ENCODE results near the gene CST7.

Gene CST7

GRCh38 chr20:24954566-24954965, 5.5 kb downstream of the CST7 start:
- H3K27ac ChIP-seq = no peak overlapping the region
- TF ChIP-seq CTCF (conservative IDR thresholded peaks at IDR 0.05) = no peak

GRCh38 chr20:24955045-24955444, 6.0 kb downstream of the CST7 start:
- H3K27ac ChIP-seq = no peak overlapping the region
- TF ChIP-seq CTCF (conservative IDR thresholded peaks at IDR 0.05) = no peak

GRCh38 chr20:24956001-24956841, 7.2 kb downstream of the CST7 start:
- TF ChIP-seq CTCF (conservative IDR thresholded peaks at IDR 0.05) = no peak
- no peak overlapping the region for H3K27ac ChIP-seq

- H3K27ac ChIP-seq = no peak overlapping the region
- TF ChIP-seq CTCF (conservative IDR thresholded peaks at IDR 0.05) = no peak
These were observed 8.4 kb downstream of the CST7 start for GRCh38 chr20:24957326-24958016.

DNA sequence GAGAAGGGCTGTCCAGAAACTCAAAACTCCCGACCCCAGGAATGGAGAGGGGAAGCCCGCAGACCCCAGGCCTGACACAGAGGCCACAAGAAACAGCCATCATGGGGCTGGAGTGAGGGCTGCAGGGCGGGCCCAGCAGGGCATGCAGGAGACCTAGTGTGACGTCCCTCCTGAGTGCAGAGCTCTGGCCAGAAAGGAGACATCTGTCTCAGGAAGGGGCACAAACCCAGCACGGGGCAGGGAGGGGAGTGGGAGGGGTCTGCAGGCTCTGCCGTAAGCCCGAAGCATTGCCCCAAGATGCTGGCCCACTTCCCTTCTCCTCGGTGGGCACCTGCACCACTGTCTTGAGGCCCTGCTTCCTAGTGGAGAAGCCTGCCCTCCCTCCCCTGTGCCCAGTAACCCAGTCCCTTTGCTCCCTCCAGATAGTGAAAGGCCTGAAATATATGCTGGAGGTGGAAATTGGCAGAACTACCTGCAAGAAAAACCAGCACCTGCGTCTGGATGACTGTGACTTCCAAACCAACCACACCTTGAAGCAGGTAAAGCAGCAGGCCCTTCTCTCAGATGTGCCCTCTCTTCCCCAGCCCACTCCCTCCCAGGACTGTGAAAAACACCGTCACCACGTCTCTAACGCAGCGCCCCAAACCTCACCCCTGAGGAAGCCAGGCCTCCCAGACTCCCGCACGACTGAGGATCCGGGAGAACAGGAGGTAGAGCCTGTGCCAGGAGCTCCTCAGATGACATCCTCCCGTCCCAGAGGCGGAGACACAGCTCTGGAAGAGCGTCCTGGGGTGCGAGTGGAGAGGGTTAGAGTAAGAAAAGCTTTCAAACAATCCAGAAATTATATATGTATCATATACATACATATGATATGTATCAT, 9.7 kb downstream of the CST7 start:
- TF ChIP-seq CTCF (conservative IDR thresholded peaks at IDR 0.05) = no peak
- no peak overlapping the region for H3K27ac ChIP-seq

DNA sequence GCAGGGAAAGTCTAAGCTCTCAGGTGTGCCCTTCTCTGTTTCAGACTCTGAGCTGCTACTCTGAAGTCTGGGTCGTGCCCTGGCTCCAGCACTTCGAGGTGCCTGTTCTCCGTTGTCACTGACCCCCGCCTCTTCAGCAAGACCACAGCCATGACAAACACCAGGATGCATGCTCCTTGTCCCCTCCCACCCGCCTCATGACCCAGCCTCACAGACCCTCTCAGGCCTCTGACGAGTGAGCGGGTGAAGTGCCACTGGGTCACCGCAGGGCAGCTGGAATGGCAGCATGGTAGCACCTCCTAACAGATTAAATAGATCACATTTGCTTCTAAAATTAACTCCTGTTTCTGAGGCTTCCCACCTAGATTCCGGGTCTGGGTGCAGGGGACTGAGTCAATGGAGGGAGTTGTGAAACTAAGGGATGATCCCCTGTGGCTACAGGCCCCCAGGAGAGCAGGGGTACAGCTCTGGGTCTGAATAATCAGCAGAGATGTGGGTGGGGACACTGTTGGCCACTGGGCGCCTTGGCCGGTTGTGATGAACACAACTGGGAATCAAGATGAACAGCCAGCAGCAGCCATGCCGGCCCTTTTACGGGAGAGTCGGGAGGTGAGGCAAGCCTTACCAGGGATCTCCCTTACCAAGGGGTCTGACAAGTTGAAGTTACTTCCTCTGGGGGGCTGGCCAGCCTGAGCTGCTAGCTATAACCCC, 10.7 kb downstream of the CST7 start:
- peak overlapping the region; percentile 41; the same call in 1 of the 2 replicates for H3K27ac ChIP-seq
- TF ChIP-seq CTCF (conservative IDR thresholded peaks at IDR 0.05) = no peak
